Measurements from ENCODE around the gene TCF20.

TCF20 gene

GRCh38 chr22:42270510-42271190, at the start of gene TCF20:
Gene TCF20, minus strand, starts transcription at chr22:42270653. Its CDS starts 55,348 bp downstream, at chr22:42215305.
- DNase-seq: peak; percentile 41 to 70

GRCh38 chr22:42319386-42319785, 48.9 kb upstream of the TCF20 start:
- DNase-seq: no peak

- no peak for DNase-seq
Measured at GRCh38 chr22:42318967-42319366, 48.5 kb upstream of the TCF20 start.

- DNase-seq: peak in 1 of 2 experiments; percentile 21
Measured at GRCh38 chr22:42317691-42318547, 47.5 kb upstream of the TCF20 start.

- no peak for DNase-seq
Measured at GRCh38 chr22:42317008-42317407, 46.6 kb upstream of the TCF20 start.

- DNase-seq: no peak
Measured at GRCh38 chr22:42315392-42315756, 44.9 kb upstream of the TCF20 start.

- no peak for DNase-seq
Measured at GRCh38 chr22:42314709-42315391, 44.4 kb upstream of the TCF20 start.

- DNase-seq: peak; percentile 64 to 85
Measured at GRCh38 chr22:42313804-42314581, 43.5 kb upstream of the TCF20 start.

GRCh38 chr22:42313204-42313603, 42.8 kb upstream of the TCF20 start:
- DNase-seq: no peak

- DNase-seq: peak; percentile 45 to 68
Measured at GRCh38 chr22:42310291-42311015, 40.0 kb upstream of the TCF20 start.

GRCh38 chr22:42309865-42310264, 39.4 kb upstream of the TCF20 start:
- DNase-seq: no peak

GRCh38 chr22:42308892-42309468, 38.5 kb upstream of the TCF20 start:
- no peak for DNase-seq

- DNase-seq: peak; percentile 56 to 86
Measured at GRCh38 chr22:42307806-42308563, 37.5 kb upstream of the TCF20 start.

GRCh38 chr22:42306010-42306409, 35.6 kb upstream of the TCF20 start:
- DNase-seq: peak in 1 of 2 experiments; percentile 22

GRCh38 chr22:42304324-42304790, 33.9 kb upstream of the TCF20 start:
- no peak for DNase-seq

GRCh38 chr22:42303396-42304323, 33.2 kb upstream of the TCF20 start:
- peak; percentile 90 to 95 for DNase-seq

- peak in 1 of 2 experiments; percentile 44 for DNase-seq
Measured at GRCh38 chr22:42301742-42302102, 31.3 kb upstream of the TCF20 start.

GRCh38 chr22:42301077-42301741, 30.8 kb upstream of the TCF20 start:
- no peak for DNase-seq
